ENCODE measurements around the gene OPN1SW.

Gene OPN1SW

GRCh38 chr7:128792471-128793180 lies 17.0 kb upstream of the OPN1SW start:
- no peak for DNase-seq

- DNase-seq = no peak
These were observed 16.4 kb upstream of the OPN1SW start for GRCh38 chr7:128791972-128792327.

- no peak for DNase-seq
These were observed 15.8 kb upstream of the OPN1SW start, which contains the start of gene CCDC136 for GRCh38 chr7:128791121-128791971. Gene CCDC136 (plus strand): TSS chr7:128791968. CDS start chr7:128792412, 444 bp downstream.

- no peak for DNase-seq
These were observed 14.9 kb upstream of the OPN1SW start for GRCh38 chr7:128790315-128791041.

GRCh38 chr7:128788446-128789412 lies 13.1 kb upstream of the OPN1SW start:
- no peak for DNase-seq

- no peak for DNase-seq
These were observed 10.1 kb upstream of the OPN1SW start for GRCh38 chr7:128785738-128786137.

- no peak for DNase-seq
These were observed 7.7 kb upstream of the OPN1SW start for GRCh38 chr7:128783143-128783861.

- no peak for DNase-seq
These were observed 6.3 kb upstream of the OPN1SW start for GRCh38 chr7:128781851-128782250.

GRCh38 chr7:128781126-128781525 lies 5.5 kb upstream of the OPN1SW start:
- DNase-seq = no peak

GRCh38 chr7:128778946-128779345 lies 3.4 kb upstream of the OPN1SW start:
- no peak for DNase-seq

- no peak for DNase-seq
These were observed 1.8 kb upstream of the OPN1SW start for GRCh38 chr7:128777156-128778123.

- DNase-seq = no peak
These were observed 673 bp downstream of the OPN1SW start for GRCh38 chr7:128774921-128775320.

- no peak for DNase-seq
These were observed 1.4 kb downstream of the OPN1SW start for GRCh38 chr7:128774029-128774689.

- DNase-seq = no peak
These were observed 2.0 kb downstream of the OPN1SW start for GRCh38 chr7:128773604-128774003.

- DNase-seq = no peak
These were observed 5.4 kb downstream of the OPN1SW start for GRCh38 chr7:128770233-128770632.

- no peak for DNase-seq
These were observed 8.0 kb downstream of the OPN1SW start for GRCh38 chr7:128767475-128768110.

- DNase-seq = no peak
These were observed 12.1 kb downstream of the OPN1SW start for GRCh38 chr7:128763541-128763940.

- no peak for DNase-seq
These were observed 16.4 kb downstream of the OPN1SW start for GRCh38 chr7:128759242-128759641.

GRCh38 chr7:128758553-128758952 lies 17.0 kb downstream of the OPN1SW start:
- DNase-seq = no peak

Measured in NCI-H1417 treated with DMSO at 0.1 percent for 48 hours (cell line).